Measurements from ENCODE around the gene RASAL1.

The RASAL1 gene

DNA sequence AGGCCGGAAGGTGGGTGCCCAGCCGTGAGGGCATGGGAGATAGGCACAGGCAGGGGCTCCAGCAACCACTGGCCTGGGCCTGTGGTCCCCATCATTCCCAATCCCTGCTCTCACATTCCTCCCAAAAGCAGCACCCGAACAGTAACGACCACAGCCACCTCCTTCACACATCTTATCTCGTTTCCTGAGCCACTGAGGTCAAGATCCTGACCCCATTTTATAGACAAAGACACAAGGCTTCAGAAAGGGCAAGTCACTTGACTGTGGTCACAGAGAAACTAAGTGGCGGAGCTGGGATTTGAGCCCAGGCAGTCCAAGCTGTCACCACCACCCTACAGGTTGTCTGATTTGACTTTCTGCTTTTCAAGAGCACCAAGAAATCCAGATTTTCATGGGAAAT lies 40.2 kb downstream of the RASAL1 start:
- DNase-seq = no peak

DNA sequence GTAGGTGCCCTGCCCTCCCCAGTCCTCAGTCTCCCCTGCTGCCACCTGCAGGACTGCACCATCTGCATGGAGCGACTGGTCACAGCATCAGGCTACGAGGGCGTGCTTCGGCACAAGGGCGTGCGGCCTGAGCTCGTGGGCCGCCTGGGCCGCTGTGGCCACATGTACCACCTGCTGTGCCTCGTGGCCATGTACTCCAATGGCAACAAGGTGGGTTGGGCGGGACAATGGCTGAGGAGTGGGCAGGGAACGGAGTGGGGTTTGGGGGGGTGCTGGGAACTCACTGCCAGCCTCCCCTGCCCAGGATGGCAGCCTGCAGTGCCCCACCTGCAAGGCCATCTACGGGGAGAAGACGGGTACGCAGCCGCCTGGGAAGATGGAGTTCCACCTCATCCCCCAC lies 40.8 kb downstream of the RASAL1 start:
- DNase-seq = no peak

GRCh38 chr12:113093409-113094101 lies 42.0 kb downstream of the RASAL1 start:
- no peak for DNase-seq

- no peak for DNase-seq
These were observed 42.8 kb downstream of the RASAL1 start for GRCh38 chr12:113092607-113093408.

GRCh38 chr12:113091506-113091905 lies 44.1 kb downstream of the RASAL1 start:
- no peak for DNase-seq

DNA sequence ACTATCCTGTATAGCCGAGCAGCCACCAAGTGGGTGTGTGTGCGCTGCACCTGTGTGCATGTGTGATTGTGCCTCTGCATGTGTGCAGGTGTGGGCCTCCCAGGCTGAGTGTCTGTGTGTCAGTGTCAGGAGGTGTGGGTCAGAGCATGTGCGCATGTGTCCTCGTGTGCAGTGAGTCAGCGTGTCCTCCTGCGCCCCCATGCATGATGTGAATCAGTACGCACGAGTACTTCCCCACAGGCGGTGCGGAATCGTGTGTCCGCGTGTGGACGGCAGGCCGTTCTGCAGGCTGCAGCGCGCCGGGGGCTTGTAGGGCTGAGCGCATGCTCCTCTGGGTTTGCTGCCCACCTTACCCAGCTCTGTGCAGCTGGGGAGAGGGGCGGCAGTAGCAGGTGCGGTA lies 44.8 kb downstream of the RASAL1 start:
- no peak for DNase-seq

- no peak for DNase-seq
These were observed 45.7 kb downstream of the RASAL1 start for GRCh38 chr12:113089839-113090238.

- no peak for DNase-seq
These were observed 46.4 kb downstream of the RASAL1 start for GRCh38 chr12:113088971-113089756.

- DNase-seq = no peak
These were observed 47.5 kb downstream of the RASAL1 start for GRCh38 chr12:113088037-113088436.

DNA sequence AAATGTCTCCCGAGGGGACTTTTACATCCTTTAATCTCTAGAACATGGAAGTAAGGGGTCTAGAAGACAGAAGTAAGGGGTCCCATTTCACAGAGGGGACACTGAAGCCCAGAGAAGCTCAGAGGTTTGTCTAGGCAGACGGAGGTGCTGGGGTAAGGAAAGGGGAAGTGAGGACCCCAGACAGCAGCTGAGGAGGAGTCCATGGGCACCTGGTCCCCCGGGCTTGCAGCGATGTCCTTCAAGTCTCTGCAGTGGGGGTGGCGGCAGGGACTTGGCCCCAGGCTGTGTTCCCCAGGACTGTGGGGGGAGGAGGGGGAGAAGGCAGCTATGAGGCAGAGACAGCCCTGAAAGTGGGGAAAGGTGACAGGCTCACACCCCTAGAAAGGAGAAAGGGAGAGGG lies 48.4 kb downstream of the RASAL1 start:
- DNase-seq = no peak

DNA sequence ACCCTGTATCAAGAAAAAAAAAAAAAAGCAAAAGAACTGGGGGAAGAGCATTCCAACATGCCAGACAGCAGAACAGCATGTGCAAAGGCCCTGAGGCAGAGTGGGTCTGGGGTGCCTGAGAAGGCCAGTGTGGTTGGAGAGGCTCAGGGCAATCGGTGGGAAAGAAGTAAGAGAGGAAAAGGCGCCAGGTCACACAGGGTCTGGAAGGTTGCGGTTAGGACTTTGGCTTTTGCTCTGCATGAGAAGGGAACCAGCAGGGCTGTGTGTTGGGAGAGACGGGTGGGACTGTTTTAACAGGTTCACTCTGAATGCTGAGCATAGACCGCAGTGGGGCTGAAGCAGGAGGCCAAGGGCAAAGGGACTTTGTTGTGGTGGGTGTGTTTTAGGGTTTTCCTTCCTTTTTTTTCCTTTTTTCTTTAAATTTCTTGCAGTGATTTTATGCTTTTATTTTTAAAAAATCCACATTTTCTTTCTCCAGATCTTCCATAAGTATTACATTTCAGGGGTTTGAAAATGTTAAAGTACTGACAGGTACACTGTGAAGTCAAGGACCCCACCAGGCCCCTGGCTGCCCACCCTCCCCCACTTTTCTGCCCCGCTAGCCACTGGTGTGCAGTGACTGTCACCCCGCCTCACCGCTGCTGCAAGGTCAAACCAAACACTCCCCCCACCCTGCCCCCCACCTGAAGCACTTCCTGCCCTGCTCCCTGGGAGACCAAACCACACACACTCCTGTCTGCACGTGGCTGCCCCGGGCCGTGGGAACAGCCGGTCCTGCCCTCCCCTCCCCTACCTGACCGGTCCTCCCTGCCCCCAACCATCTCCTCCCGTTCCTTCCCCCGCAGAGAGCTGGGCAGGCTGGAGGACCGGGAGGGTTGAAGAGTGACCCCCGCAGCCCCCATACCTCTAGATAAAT lies 49.1 kb downstream of the RASAL1 start:
- DNase-seq = no peak

DNA sequence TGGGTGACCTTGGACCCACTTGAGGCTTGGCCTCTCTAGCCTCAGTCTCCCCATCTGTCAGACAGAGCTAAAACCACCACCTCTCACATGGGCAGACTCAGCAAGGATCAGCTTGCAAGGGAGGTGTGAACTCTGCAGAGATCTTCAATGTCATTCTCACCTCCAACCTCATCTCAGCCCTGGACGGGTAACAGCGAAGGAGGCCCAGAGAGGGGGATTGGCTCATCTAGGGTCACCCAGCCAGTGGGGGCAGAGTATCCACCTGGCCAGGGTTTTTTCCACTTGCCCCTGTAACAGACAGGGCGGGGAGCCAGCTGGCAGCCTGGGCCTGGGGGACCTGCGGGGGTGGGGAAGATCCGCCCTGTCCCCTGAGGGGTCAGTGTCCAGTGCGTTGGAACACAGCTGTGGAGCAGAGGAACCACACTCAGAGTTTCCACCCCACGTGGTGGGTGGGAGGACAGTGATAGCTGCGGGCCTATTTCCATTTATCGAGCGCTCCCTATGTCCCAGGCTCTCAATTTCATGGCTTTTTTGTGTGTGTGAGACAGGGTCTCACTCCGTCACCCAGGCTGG lies 51.6 kb downstream of the RASAL1 start:
- no peak for DNase-seq

- no peak for DNase-seq
These were observed 52.9 kb downstream of the RASAL1 start for GRCh38 chr12:113082486-113083148.

- DNase-seq = no peak
These were observed 53.7 kb downstream of the RASAL1 start for GRCh38 chr12:113081873-113082272.

DNA sequence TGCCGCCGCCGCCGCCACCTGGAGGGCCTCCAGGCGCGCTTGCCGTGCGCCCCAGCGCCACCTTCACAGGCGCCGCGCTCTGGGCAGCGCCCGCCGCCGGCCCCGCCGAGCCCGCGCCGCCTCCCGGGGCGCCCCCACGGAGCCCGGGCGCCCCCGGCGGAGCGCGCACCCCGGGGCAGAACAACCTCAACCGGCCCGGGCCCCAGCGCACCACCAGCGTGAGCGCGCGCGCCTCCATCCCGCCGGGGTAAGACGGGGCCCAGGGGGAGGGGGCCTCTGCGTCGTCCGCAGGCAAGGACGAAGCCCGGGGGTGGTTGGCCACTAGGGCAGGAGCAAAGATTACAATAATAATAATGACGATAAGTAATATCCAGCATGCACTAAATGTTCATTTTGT lies 57.7 kb downstream of the RASAL1 start:
- no peak for DNase-seq

- DNase-seq = no peak
These were observed 58.3 kb downstream of the RASAL1 start for GRCh38 chr12:113077057-113077858.

- no peak for DNase-seq
These were observed 60.4 kb downstream of the RASAL1 start for GRCh38 chr12:113075137-113075683.

- DNase-seq = no peak
These were observed 62.0 kb downstream of the RASAL1 start for GRCh38 chr12:113073586-113073985.

GRCh38 chr12:113072136-113072535 lies 63.4 kb downstream of the RASAL1 start:
- no peak for DNase-seq
